Osteoblast (primary cell): ENCODE measurements around the gene TFAP2B. TPM values are rescaled to one million over a fixed set of nuclear protein-coding genes. Genes with fewer than 3 reads are reported as not detected.

Experiments
- DNase-seq: peaks from one replicate; pipeline ENCODE4 v3.0.0; 2011; ENCODE audit warnings: low spot score, mixed read lengths; ENCODE audit not compliant: insufficient read length; ENCODE audit errors: missing footprints
- H2AFZ ChIP-seq: 2 replicates; pipeline ENCODE4 v1.6.0; 2011; ENCODE audit warnings: mild to moderate bottlenecking, low read length
- H3K27ac ChIP-seq: 2 replicates; pipeline ENCODE4 v1.5.1; 2011; ENCODE audit warnings: mild to moderate bottlenecking, low read depth, low read length, moderate library complexity
- H3K27me3 ChIP-seq: 2 replicates; pipeline ENCODE4 v1.6.0; 2012; ENCODE audit warnings: mild to moderate bottlenecking, control low read depth, inconsistent platforms, low read length, moderate library complexity; ENCODE audit not compliant: insufficient read depth
- H3K36me3 ChIP-seq: 2 replicates; pipeline ENCODE4 v1.5.1; 2011; ENCODE audit warnings: mild to moderate bottlenecking, low read length, control low read depth, moderate library complexity; ENCODE audit not compliant: insufficient read depth
- H3K4me1 ChIP-seq: 2 replicates; pipeline ENCODE4 v1.5.1; 2011; ENCODE audit warnings: mild to moderate bottlenecking, low read length, control low read depth, moderate library complexity; ENCODE audit not compliant: insufficient read depth
- H3K4me2 ChIP-seq: 2 replicates; pipeline ENCODE4 v1.6.0; 2011; ENCODE audit warnings: mild to moderate bottlenecking, low read length; ENCODE audit not compliant: insufficient read depth
- H3K4me3 ChIP-seq: fragments of 200-600 bp; sonication (generic); 3 replicates; pipeline ENCODE4 v1.5.1; 2012; ENCODE audit warnings: mild to moderate bottlenecking, low read length, inconsistent platforms; ENCODE audit not compliant: insufficient read depth
- H3K79me2 ChIP-seq: 2 replicates; pipeline ENCODE4 v1.6.0; 2012; ENCODE audit warnings: mild to moderate bottlenecking, low read length, control low read depth, inconsistent platforms; ENCODE audit not compliant: insufficient read depth
- H3K9me3 ChIP-seq: 2 replicates; pipeline ENCODE4 v1.5.1; 2011; ENCODE audit warnings: low read depth, low read length, control low read depth
- H4K20me1 ChIP-seq: 2 replicates; pipeline ENCODE4 v1.6.0; 2012; ENCODE audit warnings: mild to moderate bottlenecking, low read length, control low read depth; ENCODE audit not compliant: insufficient read depth
- total RNA-seq: library from RNA; depleted of rRNA; stranded (reverse); fragments of >200 nt; gene quantifications from 2 replicates; pipeline ENCODE4 v1.2.3, GENCODE V29; 2012
- TF ChIP-seq, protein P1 (sequence below): IDR thresholded peaks from 2 replicates; pipeline ENCODE4 v1.5.1; 2011; ENCODE audit warnings: mild to moderate bottlenecking, low read depth, low read length, moderate library complexity; ENCODE audit errors: extremely low read depth

Gene TFAP2B
- total RNA-seq: not detected in 2 replicates

GRCh38 chr6:50818673-50819072 is at the start of gene TFAP2B:
Gene TFAP2B (plus strand): TSS chr6:50818871. CDS start chr6:50818892, 21 bp downstream.
- Histone ChIP-seq H3K36me3 (no peaks in the 10 kb centered on the region), H3K4me2 (no peak within 1 kb of the TSS), H3K27me3 (peaks cover 70% of the 10 kb centered on the region), H4K20me1 (no peaks in the 10 kb centered on the region), H3K79me2 (no peaks in the 10 kb centered on the region), H3K27ac (no peak within 1 kb of the TSS), H3K9me3 (no peaks in the 10 kb centered on the region), H3K4me3 (peak within 1 kb of the TSS; percentile 33), H2AFZ (no peak within 1 kb of the TSS), H3K4me1 (peaks cover 6% of the 10 kb centered on the region)
- TF ChIP-seq, protein P1, sequence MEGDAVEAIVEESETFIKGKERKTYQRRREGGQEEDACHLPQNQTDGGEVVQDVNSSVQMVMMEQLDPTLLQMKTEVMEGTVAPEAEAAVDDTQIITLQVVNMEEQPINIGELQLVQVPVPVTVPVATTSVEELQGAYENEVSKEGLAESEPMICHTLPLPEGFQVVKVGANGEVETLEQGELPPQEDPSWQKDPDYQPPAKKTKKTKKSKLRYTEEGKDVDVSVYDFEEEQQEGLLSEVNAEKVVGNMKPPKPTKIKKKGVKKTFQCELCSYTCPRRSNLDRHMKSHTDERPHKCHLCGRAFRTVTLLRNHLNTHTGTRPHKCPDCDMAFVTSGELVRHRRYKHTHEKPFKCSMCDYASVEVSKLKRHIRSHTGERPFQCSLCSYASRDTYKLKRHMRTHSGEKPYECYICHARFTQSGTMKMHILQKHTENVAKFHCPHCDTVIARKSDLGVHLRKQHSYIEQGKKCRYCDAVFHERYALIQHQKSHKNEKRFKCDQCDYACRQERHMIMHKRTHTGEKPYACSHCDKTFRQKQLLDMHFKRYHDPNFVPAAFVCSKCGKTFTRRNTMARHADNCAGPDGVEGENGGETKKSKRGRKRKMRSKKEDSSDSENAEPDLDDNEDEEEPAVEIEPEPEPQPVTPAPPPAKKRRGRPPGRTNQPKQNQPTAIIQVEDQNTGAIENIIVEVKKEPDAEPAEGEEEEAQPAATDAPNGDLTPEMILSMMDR: no peak
- DNase-seq: no peak

DNA sequence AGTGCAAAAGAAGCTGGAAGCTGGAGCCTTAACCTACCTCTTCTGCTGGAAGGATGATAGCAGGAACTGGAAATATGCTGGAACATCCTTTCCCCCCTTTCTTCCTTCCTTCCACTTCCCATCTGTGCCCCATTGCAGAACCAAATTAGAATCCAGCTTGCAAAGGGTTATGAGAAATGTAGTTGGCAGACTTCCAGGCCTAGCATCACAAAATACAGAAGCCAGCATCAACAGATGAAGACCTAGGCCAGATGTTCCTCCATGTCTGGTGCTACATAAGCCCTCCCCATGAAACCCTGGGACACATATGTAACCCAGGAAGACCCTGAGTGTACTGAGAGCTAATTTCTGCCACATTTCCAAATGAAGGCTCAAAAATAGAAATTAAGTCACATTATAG is 40.0 kb upstream of the TFAP2B start:
- DNase-seq: no peak
- H4K20me1 ChIP-seq: no peaks in the 10 kb centered on the region
- no peaks in the 10 kb centered on the region for H3K27me3 ChIP-seq
- TF ChIP-seq, protein P1: no peak
- H3K36me3 ChIP-seq: no peaks in the 10 kb centered on the region
- no peaks in the 10 kb centered on the region for H3K4me1 ChIP-seq
- H3K4me3 ChIP-seq: no peak overlapping the region
- H3K4me2 ChIP-seq: no peak overlapping the region
- no peak overlapping the region for H3K27ac ChIP-seq
- no peaks in the 10 kb centered on the region for H3K9me3 ChIP-seq
- H2AFZ ChIP-seq: no peak overlapping the region
- H3K79me2 ChIP-seq: no peaks in the 10 kb centered on the region

GRCh38 chr6:50780382-50780781 is 38.3 kb upstream of the TFAP2B start:
- Histone ChIP-seq H3K4me3 (no peak overlapping the region), H2AFZ (no peak overlapping the region), H3K27me3 (no peaks in the 10 kb centered on the region), H3K4me1 (no peaks in the 10 kb centered on the region), H4K20me1 (no peaks in the 10 kb centered on the region), H3K79me2 (no peaks in the 10 kb centered on the region), H3K36me3 (no peaks in the 10 kb centered on the region), H3K9me3 (no peaks in the 10 kb centered on the region), H3K4me2 (no peak overlapping the region), H3K27ac (no peak overlapping the region)
- TF ChIP-seq, protein P1: no peak
- no peak for DNase-seq

GRCh38 chr6:50785921-50786320 is 32.8 kb upstream of the TFAP2B start:
- H3K4me2 ChIP-seq: no peak overlapping the region
- H3K79me2 ChIP-seq: no peaks in the 10 kb centered on the region
- TF ChIP-seq, protein P1: no peak
- no peaks in the 10 kb centered on the region for H3K4me1 ChIP-seq
- no peaks in the 10 kb centered on the region for H3K36me3 ChIP-seq
- H2AFZ ChIP-seq: no peak overlapping the region
- DNase-seq: no peak
- H3K9me3 ChIP-seq: no peaks in the 10 kb centered on the region
- H3K4me3 ChIP-seq: no peak overlapping the region
- H3K27ac ChIP-seq: no peak overlapping the region
- H3K27me3 ChIP-seq: no peaks in the 10 kb centered on the region
- H4K20me1 ChIP-seq: no peaks in the 10 kb centered on the region
